ENCODE data around the gene SMIM45.
"Not testable (repeated sequence)": the region's sequence is repeated elsewhere in the genome, so short reads cannot be mapped to it uniquely, and the experiment has no call there.

Gene SMIM45

GRCh38 chr22:41946629-41947423 lies 5.1 kb upstream of the SMIM45 start, which contains the start of gene CENPM:
Gene CENPM, minus strand, starts transcription at chr22:41947152. Its CDS starts 76 bp downstream, at chr22:41947076.
- H3K27ac ChIP-seq, result peak within 1 kb of the TSS; percentile 44 to 56
- peak; percentile 87 to 91 for DNase-seq
- intact Hi-C loops (cut with DNase I; ENCODE audit: low total_unique reads), result loop anchor here (10.0 kb wide), 1 partner anchor 122 kb away; no protein-coding TSS in a partner anchor
- H3K4me3 ChIP-seq, result peak within 1 kb of the TSS; percentile 56 to 60
- no peaks in the 10 kb centered on the region for H3K36me3 ChIP-seq
- H3K27me3 ChIP-seq, result no peaks in the 10 kb centered on the region
- peaks cover 0 to 6% of the 10 kb centered on the region in 2 donors for H3K4me1 ChIP-seq
- H3K9me3 ChIP-seq, result no peaks in the 10 kb centered on the region
- peak in 2 of 4 experiments; percentile 5 to 34 for TF ChIP-seq CTCF (IDR thresholded peaks at IDR 0.05)
- no peak for TF ChIP-seq POLR2A (IDR thresholded peaks at IDR 0.05)

DNA sequence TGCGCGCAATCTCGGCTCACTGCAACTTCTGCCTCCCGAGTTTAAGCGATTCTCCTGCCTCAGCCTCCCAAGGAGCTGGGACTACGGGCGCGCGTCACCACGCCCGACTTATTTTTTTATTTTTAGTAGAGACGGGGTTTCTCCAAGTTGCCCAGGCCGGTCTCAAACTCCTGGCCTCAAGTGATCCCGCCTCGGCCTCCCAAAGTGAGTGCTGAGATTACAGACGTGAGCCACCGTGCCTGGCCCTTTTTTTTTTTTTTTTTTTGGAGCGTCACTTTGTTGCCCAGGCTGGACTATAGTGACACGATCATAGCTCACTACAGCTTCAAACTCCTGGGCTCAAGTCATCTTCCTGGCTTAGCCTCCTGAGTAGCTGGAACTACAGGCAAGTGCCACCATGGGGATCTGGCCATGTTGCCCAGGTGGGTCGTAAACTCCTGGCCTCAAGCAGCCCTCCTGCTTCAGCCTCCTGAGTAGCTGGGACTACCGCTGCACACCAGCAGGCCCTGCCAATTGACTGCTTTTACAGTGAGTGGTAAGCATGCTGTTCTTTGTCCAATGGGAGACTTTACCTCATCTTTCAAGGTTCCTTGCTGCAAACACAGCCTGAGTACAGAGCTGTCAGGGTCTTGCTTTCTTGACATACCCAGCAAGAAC lies 4.4 kb upstream of the SMIM45 start:
- no peak for DNase-seq
- peaks cover 0 to 6% of the 10 kb centered on the region in 2 donors for H3K4me1 ChIP-seq
- peak overlapping the region; percentile 56 to 60 for H3K4me3 ChIP-seq
- H3K9me3 ChIP-seq, result no peaks in the 10 kb centered on the region
- intact Hi-C loops (cut with DNase I; ENCODE audit: low total_unique reads), result loop anchor here (10.0 kb wide), 1 partner anchor 123 kb away; no protein-coding TSS in a partner anchor
- peak overlapping the region; percentile 44 to 56 for H3K27ac ChIP-seq
- TF ChIP-seq CTCF (IDR thresholded peaks at IDR 0.05), result no peak
- no peak for TF ChIP-seq POLR2A (IDR thresholded peaks at IDR 0.05)
- no peaks in the 10 kb centered on the region for H3K27me3 ChIP-seq
- no peaks in the 10 kb centered on the region for H3K36me3 ChIP-seq

DNA sequence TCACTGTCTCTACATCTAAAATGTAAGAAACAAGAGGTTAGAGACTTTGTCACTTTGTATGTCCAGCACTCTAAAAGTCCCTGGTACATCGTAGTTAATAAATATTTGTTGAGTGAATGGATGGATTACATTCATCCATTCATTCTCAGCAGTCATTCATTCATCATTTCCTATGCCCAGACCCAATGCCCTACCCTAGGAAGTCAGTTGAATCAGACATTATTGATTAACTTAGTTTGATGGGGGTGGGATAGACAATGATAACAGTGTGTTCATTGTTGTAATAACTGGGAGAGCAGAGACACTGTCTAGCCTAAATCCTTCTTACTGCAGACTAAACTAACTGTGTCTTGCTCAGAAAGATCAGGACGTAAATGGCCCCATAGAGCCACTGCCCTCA lies 3.8 kb upstream of the SMIM45 start:
- DNase-seq, result no peak
- no peaks in the 10 kb centered on the region for H3K27me3 ChIP-seq
- no peaks in the 10 kb centered on the region for H3K9me3 ChIP-seq
- intact Hi-C loops (cut with DNase I; ENCODE audit: low total_unique reads), result loop anchor here (10.0 kb wide), 1 partner anchor 123 kb away; no protein-coding TSS in a partner anchor
- H3K4me3 ChIP-seq, result no peak overlapping the region
- no peaks in the 10 kb centered on the region for H3K36me3 ChIP-seq
- TF ChIP-seq POLR2A (IDR thresholded peaks at IDR 0.05) (no peak), CTCF (IDR thresholded peaks at IDR 0.05) (no peak)
- peaks cover 0 to 6% of the 10 kb centered on the region in 2 donors for H3K4me1 ChIP-seq
- H3K27ac ChIP-seq, result no peak overlapping the region

DNA sequence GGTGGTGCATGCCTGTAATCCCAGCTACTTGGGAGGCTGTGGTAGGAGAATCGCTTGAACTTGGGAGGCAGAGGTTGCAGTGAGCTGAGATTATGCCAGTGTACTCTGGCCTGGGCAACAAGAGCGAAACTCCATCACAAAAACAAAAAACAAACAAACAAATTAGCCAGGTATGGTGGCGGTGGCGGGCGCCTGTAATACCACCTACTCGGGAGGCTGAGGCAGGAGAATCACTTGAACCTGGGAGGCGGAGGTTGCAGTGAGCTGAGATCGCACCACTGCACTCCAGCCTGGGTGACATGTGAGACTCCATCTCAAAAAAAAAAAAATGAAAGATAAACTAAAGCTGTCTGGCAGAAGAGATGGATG lies 3.0 kb upstream of the SMIM45 start:
- DNase-seq, H3K9me3 ChIP-seq, H3K27me3 ChIP-seq, H3K36me3 ChIP-seq, H3K27ac ChIP-seq, H3K4me3 ChIP-seq, H3K4me1 ChIP-seq: not testable (repeated sequence)
- intact Hi-C loops (cut with DNase I; ENCODE audit: low total_unique reads), result loop anchor here (10.0 kb wide), 1 partner anchor 124 kb away; no protein-coding TSS in a partner anchor

DNA sequence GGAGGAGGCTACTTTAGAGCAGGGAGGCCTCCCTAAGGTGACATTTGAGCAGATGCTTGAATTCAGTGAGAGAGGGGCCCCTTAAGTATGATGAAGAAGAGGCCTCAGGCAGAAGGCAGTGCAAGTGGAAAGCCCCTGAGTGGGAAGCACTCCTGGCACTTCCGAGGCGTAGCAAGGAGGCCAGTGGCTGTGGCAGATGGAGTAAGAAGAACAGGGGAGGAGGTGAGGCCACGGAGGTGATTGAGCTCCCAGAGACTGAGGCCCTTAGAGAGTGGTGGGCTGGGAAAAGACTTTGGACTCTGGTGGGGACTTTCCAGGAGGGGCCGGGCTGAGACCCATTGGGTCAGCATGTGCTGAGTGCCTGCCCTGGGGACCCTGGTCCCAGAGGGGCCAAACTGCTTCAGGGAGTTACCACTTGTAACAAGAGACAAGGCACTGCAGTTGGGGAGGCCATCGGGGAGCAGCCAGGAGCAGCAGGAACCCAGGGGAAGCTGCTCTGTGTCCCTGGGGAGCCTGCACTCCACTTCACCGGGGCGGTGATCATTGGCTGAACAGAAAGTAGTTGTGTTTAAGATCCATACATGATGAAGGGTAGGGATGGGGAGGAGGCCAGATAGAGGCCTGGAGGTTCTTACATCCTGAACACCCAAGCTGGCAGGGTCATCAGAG lies 2.5 kb upstream of the SMIM45 start:
- Histone ChIP-seq H3K4me1 (peaks cover 0 to 6% of the 10 kb centered on the region in 2 donors), H3K27ac (no peak overlapping the region), H3K4me3 (no peak overlapping the region), H3K9me3 (no peaks in the 10 kb centered on the region), H3K27me3 (no peaks in the 10 kb centered on the region), H3K36me3 (no peaks in the 10 kb centered on the region)
- DNase-seq, result no peak
- TF ChIP-seq POLR2A (IDR thresholded peaks at IDR 0.05), result no peak
- no peak for TF ChIP-seq CTCF (IDR thresholded peaks at IDR 0.05)
- intact Hi-C loops (cut with DNase I; ENCODE audit: low total_unique reads), result loop anchor here (10.0 kb wide), 1 partner anchor 125 kb away; no protein-coding TSS in a partner anchor

All from uterus (tissue), 3 donors.